RPMI8226 (cell line): ENCODE results near the gene RETREG1.
"Not testable (repeated sequence)": the region's sequence is repeated elsewhere in the genome, so short reads cannot be mapped to it uniquely, and the experiment has no call there.

ENCODE experiments used
- DNase-seq: peaks from one replicate; pipeline ENCODE4 v3.0.0-alpha.2; 2015

Gene RETREG1

GRCh38 chr5:16483361-16483760 lies 133.4 kb downstream of the RETREG1 start:
- no peak for DNase-seq

DNA sequence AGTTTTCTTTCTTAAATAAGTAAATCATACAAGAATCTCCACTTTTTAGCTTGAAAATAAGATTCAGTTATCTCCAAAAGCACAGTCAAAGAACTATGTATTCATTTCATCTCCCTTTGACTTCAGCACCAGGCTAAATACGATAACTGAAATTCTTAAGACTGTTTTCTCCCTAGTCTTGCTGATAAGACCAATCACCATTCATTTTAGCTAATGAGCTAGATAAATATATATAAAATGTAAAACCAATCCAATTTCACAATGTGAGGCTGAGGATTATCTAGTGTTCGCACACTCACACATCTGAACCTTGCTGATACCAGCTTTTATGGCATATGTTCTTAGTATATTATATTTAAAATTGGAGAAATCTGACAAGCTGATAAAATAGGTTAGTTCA lies 133.9 kb downstream of the RETREG1 start:
- no peak for DNase-seq

GRCh38 chr5:16480821-16481538 lies 135.8 kb downstream of the RETREG1 start:
- DNase-seq, result no peak

DNA sequence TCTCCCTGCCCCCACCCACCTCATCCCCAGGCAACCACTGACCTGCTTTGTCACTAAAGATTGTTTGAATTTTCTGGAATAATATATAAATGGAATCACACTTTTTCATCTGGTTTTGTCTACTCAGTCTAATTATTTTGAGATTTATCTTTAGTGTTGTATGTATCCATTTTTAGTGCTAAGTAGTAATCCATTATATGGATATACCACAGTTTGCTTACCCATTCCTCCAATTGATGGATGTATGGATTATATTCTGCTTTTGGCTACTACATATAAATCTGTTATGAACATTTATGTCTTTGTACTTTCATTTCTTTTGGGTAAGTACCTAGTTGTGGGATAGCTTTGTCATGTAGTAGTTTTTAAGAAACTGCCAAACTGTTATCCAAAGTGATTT lies 136.7 kb downstream of the RETREG1 start:
- no peak for DNase-seq

GRCh38 chr5:16477541-16477940 lies 139.3 kb downstream of the RETREG1 start:
- DNase-seq, result no peak

- not testable (repeated sequence) for DNase-seq
Measured at GRCh38 chr5:16476417-16476816, 140.4 kb downstream of the RETREG1 start.

- no peak for DNase-seq
Measured at GRCh38 chr5:16471387-16471786, 145.4 kb downstream of the RETREG1 start.

GRCh38 chr5:16467363-16468219 lies 149.2 kb downstream of the RETREG1 start:
- no peak for DNase-seq

GRCh38 chr5:16465544-16466432 lies 151.0 kb downstream of the RETREG1 start, which contains the start of gene ZNF622:
Gene ZNF622 (minus strand): TSS chr5:16465800. CDS start chr5:16465665, 135 bp downstream.
- peak; percentile 92 for DNase-seq

DNA sequence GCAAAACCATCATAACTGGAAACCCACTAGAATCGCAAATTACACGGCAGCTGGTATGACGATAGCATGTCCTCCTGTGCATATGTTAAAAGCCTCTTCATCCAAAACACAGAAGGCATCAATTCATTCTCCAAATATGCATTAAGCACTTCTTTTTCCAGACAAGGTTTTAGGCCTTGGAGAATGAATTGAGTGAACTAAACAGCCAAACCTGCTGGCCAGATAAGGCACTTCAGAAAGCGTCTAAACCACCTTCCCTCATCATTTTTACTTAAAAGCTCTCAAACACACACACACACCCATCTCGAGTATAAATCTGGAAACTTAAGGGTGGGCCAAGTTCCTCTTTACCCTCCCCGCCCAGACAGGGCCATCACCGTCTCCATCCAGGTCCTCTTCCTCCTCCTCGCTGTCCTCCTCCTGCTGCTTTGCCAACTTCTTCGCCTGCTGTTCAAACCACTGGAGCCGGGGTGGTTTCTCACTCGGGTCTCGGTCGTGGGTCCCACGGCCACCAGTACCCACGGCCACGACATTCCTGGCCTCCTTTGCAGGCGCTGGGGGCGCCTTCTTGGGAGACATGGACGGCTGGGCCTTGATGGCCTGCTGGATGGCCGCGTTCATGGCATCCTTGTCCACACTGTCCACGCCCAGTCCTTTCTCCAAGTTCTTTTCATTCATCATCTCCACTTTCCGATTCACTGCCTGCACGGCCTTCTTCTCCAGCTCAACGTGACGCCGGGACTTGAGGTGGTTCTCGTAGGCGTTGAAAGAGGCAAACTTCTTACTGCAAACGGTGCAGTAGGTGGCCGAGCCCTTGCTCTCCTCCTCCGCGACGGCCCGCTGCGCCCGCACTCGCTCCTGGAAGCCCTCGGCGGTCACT lies 151.9 kb downstream of the RETREG1 start:
- DNase-seq, result no peak

DNA sequence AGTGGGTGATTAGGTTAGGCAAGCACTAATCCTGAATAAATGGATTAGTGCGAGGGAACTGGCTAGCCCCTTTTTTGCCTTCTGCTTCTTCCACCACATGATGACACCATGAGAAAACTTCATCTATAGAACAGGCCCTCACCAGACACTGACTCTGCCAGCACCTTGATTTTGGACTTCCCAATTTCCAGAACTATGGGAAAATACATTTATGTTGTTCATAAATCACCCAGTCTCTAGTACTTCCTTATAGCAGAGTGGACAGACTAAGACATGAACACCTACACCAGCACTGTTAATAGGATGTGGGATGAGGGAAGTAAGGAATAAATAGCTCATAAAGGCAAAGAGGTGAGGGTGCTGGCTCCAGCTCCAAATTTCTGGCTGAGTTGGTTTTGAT lies 152.6 kb downstream of the RETREG1 start:
- no peak for DNase-seq

DNA sequence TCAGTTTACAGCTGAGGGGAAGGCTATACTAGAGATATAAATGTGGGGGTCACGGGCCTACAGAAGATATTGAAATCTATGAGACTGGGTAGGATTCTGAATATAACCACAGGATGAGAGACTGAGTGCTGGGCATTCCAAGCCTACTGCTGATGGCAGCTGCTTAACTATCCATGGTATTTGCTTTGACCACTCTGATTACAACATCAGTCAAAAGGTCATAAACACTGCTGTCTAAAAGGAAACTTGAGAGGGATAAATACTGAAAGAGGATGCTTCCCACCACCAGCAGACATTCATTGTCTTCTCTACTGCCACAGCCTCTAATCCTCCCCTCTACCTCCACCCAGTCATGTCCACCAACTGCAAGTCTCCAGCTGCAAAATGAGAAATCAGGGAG lies 155.0 kb downstream of the RETREG1 start:
- no peak for DNase-seq

DNA sequence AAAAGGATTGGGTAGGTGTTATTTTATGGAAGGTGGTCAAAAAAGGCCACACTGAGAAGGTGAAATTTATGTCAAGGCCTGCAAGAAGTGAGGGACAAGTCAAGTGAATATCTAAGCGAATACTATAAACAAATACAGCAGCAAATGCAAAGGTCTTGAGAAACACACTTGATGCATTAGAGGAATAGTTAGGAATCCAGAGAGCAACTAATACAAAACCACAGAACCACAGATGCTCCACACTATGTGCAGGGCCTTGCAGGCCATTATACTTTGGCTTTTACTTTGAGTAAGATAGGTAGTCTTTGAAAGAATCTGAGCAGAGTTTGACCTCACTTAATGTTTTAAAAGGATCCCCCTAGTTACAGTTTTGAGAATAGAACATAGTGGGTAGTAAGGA lies 155.8 kb downstream of the RETREG1 start:
- no peak for DNase-seq

GRCh38 chr5:16459451-16459850 lies 157.3 kb downstream of the RETREG1 start:
- DNase-seq, result no peak

DNA sequence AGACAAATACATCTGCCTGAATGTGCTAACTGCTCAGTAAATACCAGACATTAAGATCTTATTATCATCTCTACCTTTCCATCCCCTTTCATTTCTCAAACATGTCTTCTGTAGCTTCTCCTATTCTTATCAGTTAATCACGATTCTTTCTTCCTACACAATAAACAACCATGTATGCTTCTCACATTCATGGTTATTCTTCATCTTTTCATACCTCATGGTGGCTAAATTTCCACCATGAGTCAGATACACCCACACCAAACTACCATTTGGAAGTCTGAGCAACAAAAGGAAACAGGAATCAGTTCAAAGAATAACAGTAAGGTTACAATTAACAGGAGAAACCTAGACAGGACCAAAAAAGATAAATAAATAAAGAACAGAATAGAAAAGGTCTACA lies 158.9 kb downstream of the RETREG1 start:
- no peak for DNase-seq

GRCh38 chr5:16457451-16457850 lies 159.3 kb downstream of the RETREG1 start:
- DNase-seq, result no peak

DNA sequence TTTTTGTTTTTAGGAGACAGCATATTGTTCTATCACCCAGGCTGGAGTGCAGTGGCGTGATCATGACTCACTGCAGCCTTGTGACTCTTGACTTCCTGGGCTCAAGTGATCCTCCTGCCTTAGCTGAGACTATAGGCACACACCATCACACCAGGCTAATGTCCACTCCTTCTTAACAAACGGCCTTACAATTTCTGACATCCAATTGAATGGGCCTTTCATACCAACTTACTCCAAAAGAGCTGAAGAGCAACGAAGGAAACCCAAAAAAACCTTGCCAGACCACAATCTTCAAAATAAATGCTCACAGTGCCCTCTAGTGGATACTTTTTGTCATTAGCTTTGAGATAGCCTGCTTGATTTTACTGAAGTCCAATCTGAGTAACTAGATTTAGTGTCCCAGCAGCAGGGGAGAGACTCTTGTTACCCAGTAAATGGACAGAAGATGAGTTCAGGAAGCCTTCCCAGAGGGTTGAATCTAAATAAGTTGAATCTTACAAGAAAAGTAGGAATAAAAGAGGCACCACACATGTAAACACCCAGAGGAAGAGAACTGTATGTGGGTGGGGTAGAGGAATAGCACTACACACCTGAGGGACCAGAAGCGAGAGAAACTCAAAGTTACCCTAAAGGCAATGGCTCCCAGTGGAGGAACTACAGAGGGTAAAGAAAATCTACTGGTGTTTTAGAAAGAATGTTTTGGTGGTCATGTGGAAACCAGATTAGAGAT lies 160.5 kb downstream of the RETREG1 start:
- DNase-seq, result peak; percentile 54

- DNase-seq, result no peak
Measured at GRCh38 chr5:16455668-16456067, 161.1 kb downstream of the RETREG1 start.

DNA sequence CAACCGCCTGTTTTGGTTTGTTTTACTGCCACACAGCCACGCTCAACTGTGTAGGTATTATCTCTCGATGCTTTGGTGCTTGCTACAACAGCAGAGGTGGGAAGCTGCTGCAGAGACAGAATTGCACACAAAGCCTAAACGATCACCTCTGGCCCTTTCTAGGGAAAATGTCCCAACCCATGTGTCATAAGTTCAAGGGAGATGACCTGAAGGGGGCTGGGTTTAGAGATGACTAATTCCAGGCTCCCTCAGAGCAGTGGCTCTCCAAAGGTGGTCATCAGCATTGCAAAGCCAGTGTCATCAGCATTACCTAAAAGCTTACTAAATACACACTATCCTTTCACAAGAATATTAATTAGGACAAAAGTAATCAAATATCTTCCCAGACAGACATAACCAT lies 162.1 kb downstream of the RETREG1 start:
- no peak for DNase-seq

DNA sequence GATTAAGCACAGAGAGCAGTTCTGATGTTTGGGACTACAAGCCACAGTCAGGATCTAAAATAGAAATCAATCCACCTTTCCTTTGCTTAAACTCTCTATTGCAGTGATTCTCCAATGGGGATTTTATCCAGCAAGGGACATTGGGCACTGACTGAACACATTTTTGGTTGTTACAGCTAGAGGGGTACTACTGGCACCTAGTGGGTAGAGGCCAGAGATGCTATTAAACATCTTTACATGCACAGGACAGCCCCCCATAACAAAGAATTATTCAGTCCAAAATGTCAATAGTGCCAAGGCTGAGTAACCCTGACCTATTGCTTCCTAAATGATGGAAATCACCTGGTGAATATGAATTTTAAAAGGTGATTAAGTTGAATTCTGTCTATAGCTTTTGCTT lies 163.2 kb downstream of the RETREG1 start:
- DNase-seq, result no peak

DNA sequence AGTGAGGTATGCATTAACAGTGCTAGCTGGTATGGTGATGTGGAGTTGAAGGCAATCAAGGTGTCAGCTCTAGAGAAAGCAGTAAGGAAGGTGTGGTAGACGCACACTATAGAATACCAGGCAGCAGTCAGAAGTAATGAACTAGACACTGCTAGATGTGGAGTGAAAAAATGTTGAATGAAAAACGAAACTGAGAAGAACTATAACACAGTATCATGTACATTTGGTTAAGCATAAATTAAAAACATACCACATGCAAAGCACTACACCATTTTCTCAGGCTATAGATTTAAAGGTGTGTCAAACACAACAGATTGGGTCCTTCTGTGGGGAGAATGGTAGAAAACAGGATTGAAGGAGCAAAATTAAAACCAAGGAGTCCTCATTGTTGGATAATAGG lies 166.6 kb downstream of the RETREG1 start:
- DNase-seq, result no peak
